HepG2 (cell line): ENCODE measurements around the gene SLC25A45. TPM values are rescaled to one million over a fixed set of nuclear protein-coding genes. Genes with fewer than 3 reads are reported as not detected.
A peak's percentile ranks its signal among the peaks of the same experiment; 100 is the strongest.

ENCODE experiments used
- NFYC ChIP-seq: IDR thresholded peaks from 2 replicates; pipeline ENCODE4 v1.6.1; 2016; ENCODE audit warnings: missing genetic modification reagents, missing compliant biosample characterization
- PLRG1 ChIP-seq: fragments of 450-650 bp; conservative IDR thresholded peaks from 2 replicates; pipeline ENCODE4 v1.6.1; 2016
- RFX5 ChIP-seq: IDR thresholded peaks from 2 replicates; pipeline ENCODE4 v1.6.1; 2011; ENCODE audit warnings: low read depth, low read length, improper control_type of control experiment
- SSRP1 ChIP-seq: IDR thresholded peaks from 2 replicates; pipeline ENCODE4 v1.6.1; 2016; ENCODE audit warnings: control low read depth
- TCF7 ChIP-seq: sonication (generic); IDR thresholded peaks from 2 replicates; pipeline ENCODE4 v1.6.1; 2016; ENCODE audit warnings: antibody characterized with exemption, low read depth
- ZBTB38 ChIP-seq: sonication (generic); formaldehyde crosslinking; IDR thresholded peaks from 2 replicates; pipeline ENCODE4 v1.5.1; 2020; ENCODE audit warnings: mild to moderate bottlenecking, missing genetic modification reagents
- ZBTB7A ChIP-seq: sonication (generic); formaldehyde crosslinking; IDR thresholded peaks from 2 replicates; pipeline ENCODE4 v1.8.0; 2022; ENCODE audit warnings: mild to moderate bottlenecking, missing genetic modification reagents
- ZFP36L2 ChIP-seq: sonication (generic); formaldehyde crosslinking; IDR thresholded peaks from 2 replicates; pipeline ENCODE4 v1.4.0; 2020; ENCODE audit warnings: missing genetic modification reagents
- ZMYM3 ChIP-seq: sonication (generic); formaldehyde crosslinking; IDR thresholded peaks from 2 replicates; pipeline ENCODE4 v1.5.1; 2020; ENCODE audit warnings: mild to moderate bottlenecking, missing genetic modification reagents
- ZMYM4 ChIP-seq: sonication (generic); formaldehyde crosslinking; IDR thresholded peaks from 2 replicates; pipeline ENCODE4 v1.8.1; 2023; ENCODE audit warnings: mild to moderate bottlenecking, missing genetic modification reagents
- ZNF124 ChIP-seq: sonication (generic); formaldehyde crosslinking; IDR thresholded peaks from 2 replicates; pipeline ENCODE4 v1.4.0; 2020; ENCODE audit warnings: missing genetic modification reagents
- ZNF160 ChIP-seq: sonication (generic); formaldehyde crosslinking; IDR thresholded peaks from 2 replicates; pipeline ENCODE4 v1.8.0; 2022; ENCODE audit warnings: mild to moderate bottlenecking, inconsistent platforms, missing genetic modification reagents
- ZNF224 ChIP-seq: sonication (generic); formaldehyde crosslinking; IDR thresholded peaks from 2 replicates; pipeline ENCODE4 v1.5.0; 2020; ENCODE audit warnings: mild to moderate bottlenecking, missing genetic modification reagents
- ZNF749 ChIP-seq: sonication (generic); formaldehyde crosslinking; IDR thresholded peaks from 2 replicates; pipeline ENCODE4 v1.8.0; 2022; ENCODE audit warnings: mild to moderate bottlenecking, missing genetic modification reagents, moderate library complexity, borderline replicate concordance
- ZNF780A ChIP-seq: sonication (generic); formaldehyde crosslinking; IDR thresholded peaks from 2 replicates; pipeline ENCODE4 v1.8.0; 2022; ENCODE audit warnings: mild to moderate bottlenecking, missing genetic modification reagents, moderate library complexity
- polyA plus RNA-seq, 8 experiments: library from polyadenylated mRNA; depleted of rRNA in 3 of 8; stranded (reverse) in 7 of 8; unstranded in 1 of 8; fragments of >200 nt; fragmentation: Illumina TruSeq in 4 of 8; extraction: Trizol in 4 of 8; gene quantifications; 2 replicates each; pipeline versions ENCODE4 v1.2.1 to v1.2.3, GENCODE V29; 2011 to 2016; ENCODE audit warnings: low read depth in 4 of 8, missing spikeins in 1 of 8, mixed read lengths in 1 of 8; ENCODE audit not compliant: insufficient read depth in 1 of 8
- total RNA-seq, 5 experiments: library from RNA; depleted of rRNA; stranded (reverse); fragments of >200 nt; fragmentation: Illumina TruSeq; extraction: Trizol; gene quantifications; 2 replicates each; pipeline ENCODE4 v1.2.3, GENCODE V29; 2016; ENCODE audit warnings: low read depth in 1 of 5
- TF ChIP-seq, protein P1 (sequence below): sonication (generic); formaldehyde crosslinking; IDR thresholded peaks from 2 replicates; pipeline ENCODE4 v1.5.0; 2020; ENCODE audit warnings: mild to moderate bottlenecking, missing genetic modification reagents, borderline replicate concordance
- TF ChIP-seq, protein P2 (sequence below): sonication (generic); formaldehyde crosslinking; IDR thresholded peaks from 2 replicates; pipeline ENCODE4 v1.4.0; 2020; ENCODE audit warnings: mild to moderate bottlenecking, low read depth, missing genetic modification reagents
- TF ChIP-seq, protein P3 (sequence below): sonication (generic); formaldehyde crosslinking; IDR thresholded peaks from 2 replicates; pipeline ENCODE4 v1.4.0; 2020; ENCODE audit warnings: mild to moderate bottlenecking, missing genetic modification reagents
- TF ChIP-seq, protein P4 (sequence below): conservative IDR thresholded peaks from 2 replicates; pipeline ENCODE4 v1.6.1; 2018; ENCODE audit warnings: missing genetic modification reagents

Gene SLC25A45
- total and polyA plus RNA-seq, 2 of the 13 experiments (the other 11 are each of a cell fraction or from before 2014, with no cell fraction given), result 1.2 to 3.4 TPM

DNA sequence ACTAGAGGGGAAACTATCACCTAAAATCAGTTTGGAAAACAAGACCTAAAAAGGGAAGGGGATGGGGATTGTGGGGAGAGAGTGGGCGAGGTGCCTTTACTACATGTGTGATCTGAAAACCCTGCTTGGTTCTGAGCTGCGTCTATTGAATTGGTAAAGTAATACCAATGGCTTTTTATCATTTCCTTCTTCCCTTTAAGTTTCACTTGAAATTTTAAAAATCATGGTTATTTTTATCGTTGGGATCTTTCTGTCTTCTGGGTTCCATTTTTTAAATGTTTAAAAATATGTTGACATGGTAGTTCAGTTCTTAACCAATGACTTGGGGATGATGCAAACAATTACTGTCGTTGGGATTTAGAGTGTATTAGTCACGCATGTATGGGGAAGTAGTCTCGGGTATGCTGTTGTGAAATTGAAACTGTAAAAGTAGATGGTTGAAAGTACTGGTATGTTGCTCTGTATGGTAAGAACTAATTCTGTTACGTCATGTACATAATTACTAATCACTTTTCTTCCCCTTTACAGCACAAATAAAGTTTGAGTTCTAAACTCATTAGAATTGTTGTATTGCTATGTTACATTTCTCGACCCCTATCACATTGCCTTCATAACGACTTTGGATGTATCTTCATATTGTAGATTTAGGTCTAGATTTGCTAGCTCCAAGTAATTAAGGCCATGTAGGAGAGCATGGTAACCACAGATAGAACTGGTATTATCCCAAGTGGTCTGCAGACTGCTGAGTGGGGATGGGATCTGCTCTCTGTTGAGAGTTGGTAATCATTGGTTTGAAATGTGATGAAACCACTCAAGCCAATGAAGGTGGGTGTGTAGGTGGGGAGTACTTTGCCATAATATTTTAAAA is 43.8 kb upstream of the SLC25A45 start (continued):
- no peak for TF ChIP-seq ZBTB38 (CRISPR knock-in tag)
- TF ChIP-seq ZNF160 (CRISPR knock-in tag), result 0 out of 2 replicates have a peak, but pooled peaks have one; percentile 2
- no peak for TF ChIP-seq ZNF749
- TF ChIP-seq, protein P1, sequence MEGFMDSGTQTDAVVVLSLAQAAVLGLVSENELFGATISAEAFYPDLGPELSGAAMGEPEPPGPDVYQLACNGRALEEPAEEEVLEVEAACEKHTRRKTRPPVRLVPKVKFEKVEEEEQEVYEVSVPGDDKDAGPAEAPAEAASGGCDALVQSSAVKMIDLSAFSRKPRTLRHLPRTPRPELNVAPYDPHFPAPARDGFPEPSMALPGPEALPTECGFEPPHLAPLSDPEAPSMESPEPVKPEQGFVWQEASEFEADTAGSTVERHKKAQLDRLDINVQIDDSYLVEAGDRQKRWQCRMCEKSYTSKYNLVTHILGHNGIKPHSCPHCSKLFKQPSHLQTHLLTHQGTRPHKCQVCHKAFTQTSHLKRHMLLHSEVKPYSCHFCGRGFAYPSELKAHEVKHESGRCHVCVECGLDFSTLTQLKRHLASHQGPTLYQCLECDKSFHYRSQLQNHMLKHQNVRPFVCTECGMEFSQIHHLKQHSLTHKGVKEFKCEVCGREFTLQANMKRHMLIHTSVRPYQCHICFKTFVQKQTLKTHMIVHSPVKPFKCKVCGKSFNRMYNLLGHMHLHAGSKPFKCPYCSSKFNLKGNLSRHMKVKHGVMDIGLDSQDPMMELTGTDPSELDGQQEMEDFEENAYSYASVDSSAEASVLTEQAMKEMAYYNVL (CRISPR knock-in tag), result no peak
- no peak for TF ChIP-seq PLRG1
- TF ChIP-seq ZBTB7A (CRISPR knock-in tag), result no peak
- TF ChIP-seq ZNF124, result no peak
- TF ChIP-seq ZNF224 (CRISPR knock-in tag), result no peak
- TF ChIP-seq, protein P2, sequence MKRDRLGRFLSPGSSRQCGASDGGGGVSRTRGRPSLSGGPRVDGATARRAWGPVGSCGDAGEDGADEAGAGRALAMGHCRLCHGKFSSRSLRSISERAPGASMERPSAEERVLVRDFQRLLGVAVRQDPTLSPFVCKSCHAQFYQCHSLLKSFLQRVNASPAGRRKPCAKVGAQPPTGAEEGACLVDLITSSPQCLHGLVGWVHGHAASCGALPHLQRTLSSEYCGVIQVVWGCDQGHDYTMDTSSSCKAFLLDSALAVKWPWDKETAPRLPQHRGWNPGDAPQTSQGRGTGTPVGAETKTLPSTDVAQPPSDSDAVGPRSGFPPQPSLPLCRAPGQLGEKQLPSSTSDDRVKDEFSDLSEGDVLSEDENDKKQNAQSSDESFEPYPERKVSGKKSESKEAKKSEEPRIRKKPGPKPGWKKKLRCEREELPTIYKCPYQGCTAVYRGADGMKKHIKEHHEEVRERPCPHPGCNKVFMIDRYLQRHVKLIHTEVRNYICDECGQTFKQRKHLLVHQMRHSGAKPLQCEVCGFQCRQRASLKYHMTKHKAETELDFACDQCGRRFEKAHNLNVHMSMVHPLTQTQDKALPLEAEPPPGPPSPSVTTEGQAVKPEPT (CRISPR knock-in tag), result no peak
- TF ChIP-seq ZFP36L2 (CRISPR knock-in tag), result no peak
- TF ChIP-seq, protein P3, sequence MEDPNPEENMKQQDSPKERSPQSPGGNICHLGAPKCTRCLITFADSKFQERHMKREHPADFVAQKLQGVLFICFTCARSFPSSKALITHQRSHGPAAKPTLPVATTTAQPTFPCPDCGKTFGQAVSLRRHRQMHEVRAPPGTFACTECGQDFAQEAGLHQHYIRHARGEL (CRISPR knock-in tag), result no peak
- peak; percentile 58 for TF ChIP-seq SSRP1 (CRISPR knock-in tag)
- TF ChIP-seq NFYC (CRISPR knock-in tag), result no peak
- TF ChIP-seq ZNF780A (CRISPR knock-in tag), result 0 out of 2 replicates have a peak, but pooled peaks have one; percentile 41
- TF ChIP-seq TCF7, result no peak
- TF ChIP-seq RFX5, result no peak; the same call in 1 of the 2 replicates
- TF ChIP-seq, protein P4, sequence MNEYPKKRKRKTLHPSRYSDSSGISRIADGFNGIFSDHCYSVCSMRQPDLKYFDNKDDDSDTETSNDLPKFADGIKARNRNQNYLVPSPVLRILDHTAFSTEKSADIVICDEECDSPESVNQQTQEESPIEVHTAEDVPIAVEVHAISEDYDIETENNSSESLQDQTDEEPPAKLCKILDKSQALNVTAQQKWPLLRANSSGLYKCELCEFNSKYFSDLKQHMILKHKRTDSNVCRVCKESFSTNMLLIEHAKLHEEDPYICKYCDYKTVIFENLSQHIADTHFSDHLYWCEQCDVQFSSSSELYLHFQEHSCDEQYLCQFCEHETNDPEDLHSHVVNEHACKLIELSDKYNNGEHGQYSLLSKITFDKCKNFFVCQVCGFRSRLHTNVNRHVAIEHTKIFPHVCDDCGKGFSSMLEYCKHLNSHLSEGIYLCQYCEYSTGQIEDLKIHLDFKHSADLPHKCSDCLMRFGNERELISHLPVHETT (CRISPR knock-in tag), result no peak
- no peak for TF ChIP-seq ZMYM3 (CRISPR knock-in tag)
- no peak for TF ChIP-seq ZMYM4 (CRISPR knock-in tag)
